Stimulated activated CD8-positive, alpha-beta memory T cell treated with anti-CD3 and anti-CD28 coated beads, Interleukin-15, amount 100 ng/mL, for 24 hours (primary cell): Measurements from ENCODE around the gene TCF21.
"Not testable (repeated sequence)": the region's sequence is repeated elsewhere in the genome, so short reads cannot be mapped to it uniquely, and the experiment has no call there.

Experiments used
- DNase-seq: peaks from one replicate; pipeline ENCODE4 v3.0.0-alpha.2; 2020; ENCODE audit warnings: low read depth

TCF21 gene

GRCh38 chr6:133923938-133924593 is 35.2 kb downstream of the TCF21 start:
- no peak for DNase-seq

DNA sequence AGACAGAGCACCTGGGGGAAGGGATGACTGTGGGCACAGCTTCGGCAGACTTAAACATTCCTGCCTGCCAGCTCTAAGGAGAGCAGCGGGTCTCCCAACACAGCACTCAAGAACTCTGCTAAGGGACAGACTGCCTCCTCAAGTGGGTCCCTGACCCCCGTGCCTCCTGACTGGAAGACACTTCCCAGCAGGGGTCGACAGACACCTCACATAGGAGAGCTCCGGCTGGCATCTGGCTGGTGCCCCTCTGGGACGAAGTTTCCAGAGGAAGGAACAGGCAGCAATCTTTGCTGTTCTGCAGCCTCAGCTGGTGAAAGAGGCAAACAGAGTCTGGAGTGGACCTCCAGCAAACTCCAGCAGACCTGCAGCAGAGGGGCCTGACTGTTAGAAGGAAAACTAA is 42.3 kb downstream of the TCF21 start:
- DNase-seq = not testable (repeated sequence)

- not testable (repeated sequence) for DNase-seq
Measured at GRCh38 chr6:133936352-133936751, 47.4 kb downstream of the TCF21 start.

- DNase-seq = no peak
Measured at GRCh38 chr6:133937909-133938308, 49.0 kb downstream of the TCF21 start.

DNA sequence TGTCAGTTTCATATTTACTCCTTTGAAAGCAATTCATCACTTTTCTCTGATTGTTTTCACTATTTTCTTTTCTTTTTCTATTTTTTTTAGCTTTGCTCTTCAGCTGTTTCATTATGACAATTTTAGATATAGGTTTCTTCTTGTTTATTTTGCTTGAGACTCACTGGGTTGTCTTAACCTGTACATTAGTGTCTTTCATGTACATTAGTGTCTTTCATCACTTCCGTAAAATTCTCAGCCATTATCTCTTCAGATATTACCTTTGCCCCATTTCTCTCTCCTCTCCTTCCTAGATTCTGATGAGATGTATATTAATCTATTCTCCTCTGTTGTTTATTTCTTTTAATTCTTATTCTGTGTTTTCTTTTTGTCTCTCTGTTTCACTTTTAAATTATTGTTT is 49.6 kb downstream of the TCF21 start:
- no peak for DNase-seq

DNA sequence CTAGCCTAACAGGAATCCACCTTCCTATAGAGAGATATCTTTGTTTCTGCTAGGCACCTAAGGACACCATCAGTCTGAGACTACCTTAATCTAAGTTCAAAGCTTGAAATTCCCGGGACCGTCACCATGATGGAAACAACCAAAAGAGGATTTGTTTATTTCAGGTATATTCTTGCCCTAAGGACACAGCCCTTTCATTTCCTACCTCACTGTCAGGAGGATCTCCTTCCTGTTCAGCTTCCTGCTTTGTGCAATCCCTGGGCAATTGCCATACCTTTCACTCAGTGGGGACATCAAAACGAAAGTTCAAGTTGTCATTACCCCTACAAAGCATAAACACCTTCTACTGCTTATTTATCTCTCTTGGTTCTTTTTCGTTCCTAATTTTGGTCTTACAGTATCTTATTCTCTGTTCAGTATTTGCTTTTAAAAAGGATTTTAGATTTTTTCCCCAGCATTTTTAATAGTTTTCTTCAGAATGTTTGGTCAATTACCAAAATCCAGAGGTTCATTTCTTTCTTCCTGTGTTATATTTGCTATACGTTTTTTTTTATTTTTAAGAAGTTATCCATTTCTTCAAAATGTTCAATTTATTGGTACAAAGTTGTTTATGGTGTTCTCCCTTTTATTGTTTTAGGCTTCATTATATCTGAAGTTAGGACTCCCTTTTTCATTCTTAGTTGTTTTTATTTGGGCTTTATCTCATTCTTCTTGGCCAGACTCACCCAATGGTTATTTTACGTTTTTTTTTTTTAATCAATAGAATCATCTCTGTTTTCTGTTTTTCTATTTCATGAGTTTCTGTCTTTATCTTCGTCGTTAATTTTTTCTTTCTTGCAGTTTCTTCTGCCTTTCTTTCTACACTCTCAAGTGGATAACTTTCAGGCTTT is 51.1 kb downstream of the TCF21 start:
- DNase-seq = no peak
